NCI-H446 treated with DMSO at 0.1 percent for 48 hours (cell line): ENCODE measurements around the gene ATP8B1.
"Not testable (repeated sequence)": the region's sequence is repeated elsewhere in the genome, so short reads cannot be mapped to it uniquely, and the experiment has no call there.

Source experiments
- DNase-seq: peaks from one replicate; lab custom pipeline; 2025; lab: John Stamatoyannopoulos, UW

Gene ATP8B1

GRCh38 chr18:57727952-57728807, 74.9 kb downstream of the ATP8B1 start:
- no peak for DNase-seq

- not testable (repeated sequence) for DNase-seq
Observed at GRCh38 chr18:57719211-57719935, 83.7 kb downstream of the ATP8B1 start.

DNA sequence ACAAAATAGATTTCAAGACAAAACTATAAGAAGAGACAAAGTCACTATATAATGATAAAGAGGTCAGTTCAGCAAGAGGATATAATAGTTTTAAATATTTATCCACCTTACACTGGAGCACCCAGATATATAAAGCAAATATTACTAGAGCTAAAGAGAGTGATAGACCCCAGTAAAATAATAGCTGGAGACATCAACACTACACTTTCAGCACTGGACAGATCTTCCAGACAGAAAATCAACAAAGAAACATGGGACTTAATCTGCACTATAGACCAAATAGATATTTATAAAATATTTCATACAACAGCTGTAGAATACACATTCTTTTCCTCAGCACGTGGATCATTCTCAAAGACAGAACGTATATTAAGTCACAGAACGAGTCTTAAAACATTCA, 86.6 kb downstream of the ATP8B1 start:
- DNase-seq, result no peak

GRCh38 chr18:57715671-57716070, 87.4 kb downstream of the ATP8B1 start:
- no peak for DNase-seq

DNA sequence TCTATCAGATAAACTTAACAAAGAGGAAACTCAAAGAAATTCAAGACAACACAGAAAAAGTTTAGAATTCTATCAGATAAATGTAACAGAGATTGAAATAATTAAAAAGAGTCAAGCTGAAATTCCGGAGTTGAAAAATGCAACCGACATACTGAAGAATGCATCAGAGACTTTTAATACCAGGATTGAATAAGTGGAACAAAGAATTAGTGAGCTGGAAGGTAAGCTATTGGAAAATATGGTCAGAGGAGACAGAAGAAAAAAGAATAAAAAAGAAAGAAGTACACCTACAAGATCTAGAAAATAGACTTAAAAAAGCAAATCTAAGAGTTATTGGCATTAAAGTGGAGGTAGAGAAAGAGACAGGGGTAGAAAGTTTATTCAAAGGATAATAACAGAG, 88.0 kb downstream of the ATP8B1 start:
- DNase-seq, result no peak

DNA sequence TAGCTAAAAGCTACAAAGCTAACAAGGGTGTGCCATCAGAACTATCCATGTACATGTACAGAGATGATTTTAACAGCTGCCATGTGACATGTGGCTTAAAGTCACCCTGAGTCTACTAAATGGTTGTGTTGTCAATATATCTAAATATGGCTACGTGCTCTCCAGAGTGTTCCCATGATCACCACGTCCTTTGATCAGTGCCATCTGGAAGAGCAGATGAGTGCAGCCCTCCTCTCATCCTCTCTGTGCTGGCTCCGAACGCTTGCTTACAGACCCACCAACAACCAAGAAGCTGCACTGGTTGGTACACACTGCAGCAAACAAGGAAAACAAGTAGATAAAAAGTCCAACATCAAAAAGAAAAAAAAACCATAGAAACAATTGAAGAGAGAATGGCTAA, 92.9 kb downstream of the ATP8B1 start:
- no peak for DNase-seq

DNA sequence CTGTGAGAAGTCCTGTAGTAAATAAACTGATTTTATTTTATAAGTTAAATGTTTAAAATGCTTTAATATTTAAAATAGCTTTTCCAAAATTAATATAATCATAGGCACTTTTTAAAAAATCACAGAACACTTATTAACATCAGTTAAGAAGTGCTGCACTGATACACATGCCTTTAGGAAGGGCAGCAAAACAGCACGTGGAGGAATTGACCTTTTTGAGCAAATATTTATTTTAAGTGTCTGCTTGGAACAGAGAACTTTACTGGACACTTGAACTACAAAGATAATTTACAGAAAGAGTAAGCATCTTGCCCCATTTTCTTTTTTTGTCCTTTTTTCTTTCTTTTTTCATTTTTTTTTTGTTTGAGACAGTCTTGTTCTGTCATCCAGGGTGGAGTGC, 93.8 kb downstream of the ATP8B1 start:
- no peak for DNase-seq

DNA sequence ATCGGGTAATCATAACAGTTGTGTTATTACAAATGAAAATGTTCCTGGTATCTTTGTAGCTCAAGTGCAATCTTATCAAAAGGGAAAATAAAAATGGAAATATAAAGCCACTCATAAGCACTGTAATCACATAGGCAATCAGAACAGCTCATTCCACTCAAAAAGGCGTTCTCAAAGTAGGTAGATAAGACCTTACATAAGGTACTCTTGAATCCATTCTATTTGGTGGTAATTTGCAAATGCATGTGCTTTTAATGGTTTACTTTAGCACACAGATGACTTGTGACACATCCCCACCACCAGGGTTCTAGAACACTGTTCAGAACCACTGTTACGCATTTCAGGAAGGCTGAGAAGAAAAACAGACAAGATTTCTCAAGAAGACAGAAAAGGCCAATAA, 94.8 kb downstream of the ATP8B1 start:
- no peak for DNase-seq

- no peak for DNase-seq
Observed at GRCh38 chr18:57705832-57706595, 97.1 kb downstream of the ATP8B1 start.

DNA sequence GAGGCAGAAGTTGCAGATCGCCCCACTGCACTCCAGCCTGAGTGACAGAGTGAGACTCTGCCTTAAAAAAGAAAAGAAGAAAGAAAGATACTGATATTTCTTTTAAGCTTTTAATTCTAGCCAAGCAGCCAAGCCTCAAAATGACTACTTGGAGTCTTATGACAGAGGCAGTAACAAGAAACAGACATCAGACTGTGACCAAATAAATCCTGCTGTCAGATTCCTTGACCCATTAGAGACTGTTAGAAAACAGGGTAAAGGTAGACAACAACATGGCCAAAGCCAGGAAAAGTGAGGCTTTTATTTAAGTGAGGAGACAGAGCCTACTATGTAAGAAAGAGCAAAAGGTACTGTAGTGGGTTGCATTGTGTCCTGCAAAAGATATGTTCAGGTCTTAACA, 98.1 kb downstream of the ATP8B1 start:
- DNase-seq, result no peak

DNA sequence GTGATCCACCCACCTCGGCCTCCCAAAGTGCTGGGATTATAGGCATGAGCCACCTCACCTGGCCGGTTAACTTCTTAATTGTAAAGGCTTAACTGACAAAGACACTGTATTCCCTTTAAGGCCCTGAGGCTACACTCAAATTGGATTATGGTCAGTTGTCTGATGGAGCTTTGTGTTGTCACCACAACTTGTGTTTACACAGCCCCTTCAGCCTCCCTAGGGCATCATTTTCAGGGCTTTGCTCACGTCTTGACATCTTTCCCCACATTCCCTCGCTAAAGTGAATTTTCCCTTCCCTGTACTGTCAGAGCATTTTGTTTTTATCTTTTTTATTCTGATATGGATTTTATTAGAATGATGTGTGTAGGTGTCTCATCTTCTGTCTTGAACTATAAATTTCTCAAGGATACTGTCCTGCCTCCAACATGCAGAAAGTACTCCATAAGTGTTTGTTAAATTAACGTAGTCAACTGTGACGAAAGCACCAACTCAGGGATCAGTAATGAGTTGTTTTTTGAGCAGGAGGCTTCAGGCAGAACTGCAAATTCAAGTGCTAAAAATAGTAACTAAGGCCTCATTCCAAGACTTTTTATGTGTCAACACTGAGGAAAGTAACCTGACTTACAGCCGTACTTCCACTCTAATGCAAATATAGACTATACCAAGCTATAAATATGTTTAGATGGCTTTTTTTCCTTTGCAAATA, 104.4 kb downstream of the ATP8B1 start:
- DNase-seq, result peak; percentile 6

- no peak for DNase-seq
Observed at GRCh38 chr18:57697426-57697825, 105.7 kb downstream of the ATP8B1 start.

- no peak for DNase-seq
Observed at GRCh38 chr18:57696271-57696670, 106.8 kb downstream of the ATP8B1 start.

DNA sequence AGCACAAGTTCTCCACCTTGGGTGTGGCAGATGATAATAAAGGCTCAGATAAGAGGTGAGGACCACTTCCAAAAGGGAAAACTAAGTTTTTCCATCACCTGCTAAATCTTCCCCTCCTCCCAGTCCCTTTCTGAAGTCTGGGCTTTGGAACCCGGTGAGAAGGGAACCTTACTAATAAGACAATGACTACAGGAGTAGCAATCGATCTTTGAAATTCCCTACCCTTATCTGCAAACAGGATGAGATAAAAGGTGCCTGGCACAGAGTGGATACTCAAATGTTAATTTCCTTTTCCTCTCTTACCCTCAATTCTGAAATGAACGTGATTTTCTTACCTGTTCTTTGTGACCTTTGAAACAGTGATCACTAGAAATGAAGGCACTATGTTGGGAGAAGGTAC, 111.8 kb downstream of the ATP8B1 start:
- DNase-seq, result no peak

DNA sequence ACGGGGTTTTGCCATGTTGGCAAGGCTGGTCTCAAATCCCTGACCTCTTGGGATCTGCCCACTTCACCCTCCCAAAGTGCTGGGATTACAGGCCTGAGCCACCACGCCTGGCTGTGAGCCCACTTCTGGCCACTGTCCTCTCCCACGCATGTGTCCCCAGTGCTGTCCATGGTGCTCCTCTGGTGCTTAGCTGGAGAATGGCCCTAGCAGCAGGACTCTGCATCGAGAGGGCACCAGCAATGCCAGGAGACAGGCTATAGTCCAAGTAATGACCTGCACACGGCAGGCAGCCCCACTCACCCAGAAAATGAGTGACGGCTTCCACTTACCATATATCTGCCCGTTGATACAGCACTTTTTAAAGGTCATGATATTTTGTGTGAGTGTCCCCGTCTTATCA, 115.1 kb downstream of the ATP8B1 start:
- no peak for DNase-seq

GRCh38 chr18:57683470-57683869, 119.6 kb downstream of the ATP8B1 start:
- DNase-seq, result no peak

- no peak for DNase-seq
Observed at GRCh38 chr18:57677262-57678211, 125.6 kb downstream of the ATP8B1 start.

- no peak for DNase-seq
Observed at GRCh38 chr18:57674891-57675290, 128.2 kb downstream of the ATP8B1 start.

DNA sequence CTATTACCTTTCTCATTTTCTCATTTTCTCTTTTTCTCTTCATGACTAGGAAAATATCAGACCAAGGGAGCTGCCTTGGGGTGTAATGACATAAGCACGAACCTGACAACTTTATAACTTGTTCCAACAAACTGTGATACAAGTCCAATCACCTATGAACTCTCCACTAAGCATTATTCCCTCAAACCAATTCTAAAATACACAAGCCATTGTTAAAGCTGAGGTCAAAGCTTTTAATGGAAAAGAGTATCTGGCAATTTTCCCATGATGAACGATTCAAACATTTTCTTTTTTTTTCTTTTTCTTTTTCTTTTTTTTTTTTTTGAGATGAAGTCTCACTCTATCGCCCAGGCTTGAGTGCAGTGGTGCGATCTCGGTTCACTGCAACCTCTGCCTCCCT, 133.1 kb downstream of the ATP8B1 start:
- DNase-seq, result no peak

GRCh38 chr18:57668021-57668420, 135.1 kb downstream of the ATP8B1 start:
- DNase-seq, result no peak
